NT2/D1 (cell line): ENCODE results near the gene CLEC18C.
"Not testable (repeated sequence)": the region's sequence is repeated elsewhere in the genome, so short reads cannot be mapped to it uniquely, and the experiment has no call there.

Experiments
- DNase-seq: peaks from one replicate; pipeline ENCODE4 v3.0.0-alpha.2; 2011; ENCODE audit warnings: low read depth, low spot score
- H3K27me3 ChIP-seq: 2 replicates; pipeline ENCODE4 v1.6.0; 2011; ENCODE audit warnings: mild to moderate bottlenecking; ENCODE audit not compliant: insufficient read length, insufficient read depth
- H3K36me3 ChIP-seq: 2 replicates; pipeline ENCODE4 v1.6.1; 2011; ENCODE audit warnings: mild to moderate bottlenecking, low read length, mixed read lengths; ENCODE audit not compliant: insufficient read depth, insufficient read length
- H3K4me1 ChIP-seq: 2 replicates; pipeline ENCODE4 v1.5.1; 2011; ENCODE audit not compliant: insufficient read depth, insufficient read length
- H3K4me3 ChIP-seq: 2 replicates; pipeline ENCODE4 v1.5.1; 2011; ENCODE audit warnings: low read depth; ENCODE audit not compliant: insufficient read length
- H3K9ac ChIP-seq: 2 replicates; pipeline ENCODE4 v1.6.0; 2011; ENCODE audit warnings: low read depth; ENCODE audit not compliant: insufficient read length
- H3K9me3 ChIP-seq: 2 replicates; pipeline ENCODE4 v1.5.1; 2011; ENCODE audit warnings: mild to moderate bottlenecking, low read length; ENCODE audit not compliant: insufficient read depth

CLEC18C gene

GRCh38 chr16:70173212-70173837, at the start of gene CLEC18C:
Gene CLEC18C, plus strand, starts transcription at chr16:70173787. Its CDS starts 492 bp downstream, at chr16:70174279.
- not testable (repeated sequence) for H3K36me3 ChIP-seq, DNase-seq, H3K9ac ChIP-seq, H3K9me3 ChIP-seq, H3K4me1 ChIP-seq, H3K27me3 ChIP-seq, H3K4me3 ChIP-seq

- H3K4me3 ChIP-seq: not testable (repeated sequence)
- H3K36me3 ChIP-seq: peaks cover 52% of the 10 kb centered on the region
These were observed 49.8 kb upstream of the CLEC18C start for GRCh38 chr16:70123822-70124221.

GRCh38 chr16:70126226-70126625, 47.4 kb upstream of the CLEC18C start:
- not testable (repeated sequence) for DNase-seq, H3K9me3 ChIP-seq
- peaks cover 66% of the 10 kb centered on the region for H3K36me3 ChIP-seq

More at GRCh38 chr16:70123822-70124221, 49.8 kb upstream of the CLEC18C start:
- not testable (repeated sequence) for DNase-seq, H3K4me1 ChIP-seq, H3K9ac ChIP-seq, H3K27me3 ChIP-seq, H3K9me3 ChIP-seq

GRCh38 chr16:70127706-70128105, 45.9 kb upstream of the CLEC18C start:
- H3K27me3 ChIP-seq, H3K9me3 ChIP-seq, H3K4me1 ChIP-seq, H3K9ac ChIP-seq, DNase-seq, H3K4me3 ChIP-seq: not testable (repeated sequence)
- H3K36me3 ChIP-seq: peaks cover 66% of the 10 kb centered on the region

More at GRCh38 chr16:70126226-70126625, 47.4 kb upstream of the CLEC18C start:
- H3K27me3 ChIP-seq, H3K4me3 ChIP-seq, H3K9ac ChIP-seq, H3K4me1 ChIP-seq: not testable (repeated sequence)

- H3K27me3 ChIP-seq, DNase-seq, H3K9me3 ChIP-seq, H3K4me3 ChIP-seq, H3K4me1 ChIP-seq, H3K9ac ChIP-seq: not testable (repeated sequence)
- peaks cover 61% of the 10 kb centered on the region for H3K36me3 ChIP-seq
These were observed 44.7 kb upstream of the CLEC18C start for GRCh38 chr16:70128844-70129243.

GRCh38 chr16:70135796-70136195, 37.8 kb upstream of the CLEC18C start:
- H3K4me1 ChIP-seq, H3K9ac ChIP-seq, H3K27me3 ChIP-seq, H3K4me3 ChIP-seq, H3K9me3 ChIP-seq, DNase-seq: not testable (repeated sequence)
- H3K36me3 ChIP-seq: peaks cover 69% of the 10 kb centered on the region

- H3K4me1 ChIP-seq, H3K9me3 ChIP-seq, H3K27me3 ChIP-seq, H3K4me3 ChIP-seq, H3K9ac ChIP-seq, DNase-seq: not testable (repeated sequence)
- H3K36me3 ChIP-seq: peaks cover 71% of the 10 kb centered on the region
These were observed 37.0 kb upstream of the CLEC18C start for GRCh38 chr16:70136595-70136994.

GRCh38 chr16:70142739-70143138, 30.8 kb upstream of the CLEC18C start:
- not testable (repeated sequence) for DNase-seq, H3K9ac ChIP-seq, H3K4me1 ChIP-seq, H3K9me3 ChIP-seq, H3K4me3 ChIP-seq, H3K27me3 ChIP-seq
- peaks cover 61% of the 10 kb centered on the region for H3K36me3 ChIP-seq

- H3K9me3 ChIP-seq, H3K9ac ChIP-seq, DNase-seq, H3K27me3 ChIP-seq, H3K4me1 ChIP-seq, H3K4me3 ChIP-seq: not testable (repeated sequence)
- H3K36me3 ChIP-seq: peaks cover 65% of the 10 kb centered on the region
These were observed 30.2 kb upstream of the CLEC18C start for GRCh38 chr16:70143231-70143895.

- not testable (repeated sequence) for DNase-seq, H3K9ac ChIP-seq, H3K4me3 ChIP-seq, H3K4me1 ChIP-seq, H3K9me3 ChIP-seq, H3K27me3 ChIP-seq
- peaks cover 67% of the 10 kb centered on the region for H3K36me3 ChIP-seq
These were observed 25.7 kb upstream of the CLEC18C start for GRCh38 chr16:70147853-70148252.

GRCh38 chr16:70148453-70148852, 25.1 kb upstream of the CLEC18C start:
- DNase-seq, H3K4me3 ChIP-seq, H3K9ac ChIP-seq, H3K27me3 ChIP-seq, H3K4me1 ChIP-seq, H3K9me3 ChIP-seq: not testable (repeated sequence)
- H3K36me3 ChIP-seq: peaks cover 67% of the 10 kb centered on the region

GRCh38 chr16:70149296-70149695, 24.3 kb upstream of the CLEC18C start:
- H3K4me3 ChIP-seq, H3K27me3 ChIP-seq, H3K9ac ChIP-seq, H3K9me3 ChIP-seq, H3K4me1 ChIP-seq, DNase-seq: not testable (repeated sequence)
- H3K36me3 ChIP-seq: peaks cover 69% of the 10 kb centered on the region
